HepG2 (cell line): ENCODE measurements around the gene BRPF1. TPM values are rescaled to one million over a fixed set of nuclear protein-coding genes. Genes with fewer than 3 reads are reported as not detected.

Experiments used
- AGO2 ChIP-seq: fragments of 200-400 bp; formaldehyde crosslinking; optimal IDR thresholded peaks from 2 replicates; pipeline ENCODE3; 2017; ENCODE audit warnings: mild to moderate bottlenecking, low read depth, low read length, moderate library complexity
- MBD4 ChIP-seq: IDR thresholded peaks from 2 replicates; pipeline ENCODE4 v1.6.1; 2012; ENCODE audit warnings: low read length, inconsistent platforms, borderline replicate concordance
- MED1 ChIP-seq: sonication (generic); formaldehyde crosslinking; IDR thresholded peaks from 2 replicates; pipeline ENCODE4 v1.4.0; 2020; ENCODE audit warnings: missing genetic modification reagents
- MZF1 ChIP-seq: sonication (generic); formaldehyde crosslinking; IDR thresholded peaks from 2 replicates; pipeline ENCODE4 v1.8.1; 2023; ENCODE audit warnings: mild to moderate bottlenecking, missing genetic modification reagents, borderline replicate concordance
- NR0B2 ChIP-seq: sonication (generic); formaldehyde crosslinking; IDR thresholded peaks from 2 replicates; pipeline ENCODE4 v1.4.0; 2020; ENCODE audit warnings: mild to moderate bottlenecking, missing genetic modification reagents
- NRL ChIP-seq: sonication (generic); formaldehyde crosslinking; IDR thresholded peaks from 2 replicates; pipeline ENCODE4 v1.5.0; 2020; ENCODE audit warnings: missing genetic modification reagents, mild to moderate bottlenecking, moderate library complexity, borderline replicate concordance
- PHF21A ChIP-seq: sonication (generic); formaldehyde crosslinking; IDR thresholded peaks from 2 replicates; pipeline ENCODE4 v1.5.0; 2020; ENCODE audit warnings: mild to moderate bottlenecking, missing genetic modification reagents
- POLR2AphosphoS2 ChIP-seq: IDR thresholded peaks from 2 replicates; pipeline ENCODE4 v1.6.1; 2011; ENCODE audit warnings: low read depth, low read length, improper control_type of control experiment
- RORA ChIP-seq: sonication (generic); formaldehyde crosslinking; IDR thresholded peaks from 2 replicates; pipeline ENCODE4 v1.5.0; 2020; ENCODE audit warnings: mild to moderate bottlenecking, missing genetic modification reagents, moderate library complexity
- SMC3 ChIP-seq: IDR thresholded peaks from 2 replicates; pipeline ENCODE4 v1.6.1; 2011; ENCODE audit warnings: low read length, improper control_type of control experiment
- SNAI1 ChIP-seq: sonication (generic); formaldehyde crosslinking; IDR thresholded peaks from 2 replicates; pipeline ENCODE4 v1.5.0; 2020; ENCODE audit warnings: mild to moderate bottlenecking, missing genetic modification reagents, borderline replicate concordance
- SRY ChIP-seq: sonication (generic); formaldehyde crosslinking; IDR thresholded peaks from 2 replicates; pipeline ENCODE4 v1.8.0; 2022; ENCODE audit warnings: mild to moderate bottlenecking, missing genetic modification reagents
- SUZ12 ChIP-seq: fragments of 150-350 bp; IDR thresholded peaks from 2 replicates; pipeline ENCODE4 v1.6.1; 2014; ENCODE audit warnings: low read depth, low read length
- SYNCRIP ChIP-seq: fragments of 200-400 bp; formaldehyde crosslinking; IDR thresholded peaks from 2 replicates; pipeline ENCODE4 v1.6.1; 2018; ENCODE audit warnings: mild to moderate bottlenecking, low read depth, low read length; ENCODE audit not compliant: insufficient read depth
- TCF7 ChIP-seq: sonication (generic); IDR thresholded peaks from 2 replicates; pipeline ENCODE4 v1.6.1; 2016; ENCODE audit warnings: antibody characterized with exemption, low read depth
- THAP7 ChIP-seq: sonication (generic); formaldehyde crosslinking; IDR thresholded peaks from 2 replicates; pipeline ENCODE4 v1.8.1; 2023; ENCODE audit warnings: mild to moderate bottlenecking, missing genetic modification reagents
- ZBTB7B ChIP-seq: sonication (generic); formaldehyde crosslinking; IDR thresholded peaks from 2 replicates; pipeline ENCODE4 v1.4.0; 2020; ENCODE audit warnings: missing genetic modification reagents
- ZNF24 ChIP-seq: fragments of 450-650 bp; IDR thresholded peaks from 2 replicates; pipeline ENCODE4 v1.6.1; 2017; ENCODE audit warnings: antibody characterized with exemption, mild to moderate bottlenecking
- ZNF263 ChIP-seq: sonication (generic); formaldehyde crosslinking; IDR thresholded peaks from 2 replicates; pipeline ENCODE4 v1.4.0; 2020; ENCODE audit warnings: missing genetic modification reagents
- ZNF337 ChIP-seq: sonication (generic); formaldehyde crosslinking; IDR thresholded peaks from 2 replicates; pipeline ENCODE4 v1.5.1; 2020; ENCODE audit warnings: missing genetic modification reagents, low read depth, mild to moderate bottlenecking, borderline replicate concordance
- ZNF782 ChIP-seq: sonication (generic); formaldehyde crosslinking; IDR thresholded peaks from 2 replicates; pipeline ENCODE4 v1.4.0; 2020; ENCODE audit warnings: missing genetic modification reagents, mild to moderate bottlenecking, borderline replicate concordance
- ZSCAN21 ChIP-seq: sonication (generic); formaldehyde crosslinking; IDR thresholded peaks from 2 replicates; pipeline ENCODE4 v1.8.0; 2022; ENCODE audit warnings: mild to moderate bottlenecking, missing genetic modification reagents, moderate library complexity, borderline replicate concordance
- polyA plus RNA-seq, 8 experiments: library from polyadenylated mRNA; depleted of rRNA in 3 of 8; stranded (reverse) in 7 of 8; unstranded in 1 of 8; fragments of >200 nt; fragmentation: Illumina TruSeq in 4 of 8; extraction: Trizol in 4 of 8; gene quantifications; 2 replicates each; pipeline versions ENCODE4 v1.2.1 to v1.2.3, GENCODE V29; 2011 to 2016; ENCODE audit warnings: low read depth in 4 of 8, missing spikeins in 1 of 8, mixed read lengths in 1 of 8; ENCODE audit not compliant: insufficient read depth in 1 of 8
- total RNA-seq, 5 experiments: library from RNA; depleted of rRNA; stranded (reverse); fragments of >200 nt; fragmentation: Illumina TruSeq; extraction: Trizol; gene quantifications; 2 replicates each; pipeline ENCODE4 v1.2.3, GENCODE V29; 2016; ENCODE audit warnings: low read depth in 1 of 5
- TF ChIP-seq, protein P1 (sequence below): sonication (generic); formaldehyde crosslinking; IDR thresholded peaks from 2 replicates; pipeline ENCODE4 v1.8.0; 2022; ENCODE audit warnings: mild to moderate bottlenecking, missing genetic modification reagents, moderate library complexity
- TF ChIP-seq, protein P2 (sequence below): sonication (generic); formaldehyde crosslinking; IDR thresholded peaks from 2 replicates; pipeline ENCODE4 v1.5.1; 2020; ENCODE audit warnings: mild to moderate bottlenecking, missing genetic modification reagents, moderate library complexity
- TF ChIP-seq, protein P3 (sequence below): sonication (generic); formaldehyde crosslinking; IDR thresholded peaks from 2 replicates; pipeline ENCODE4 v1.8.0; 2022; ENCODE audit warnings: mild to moderate bottlenecking, missing genetic modification reagents, borderline replicate concordance

Gene BRPF1
- total and polyA plus RNA-seq, 2 of the 13 experiments (the other 11 are each of a cell fraction or from before 2014, with no cell fraction given): 7.3 to 10.0 TPM

GRCh38 chr3:9749645-9750555, 18.4 kb downstream of the BRPF1 start, which contains the start of gene OGG1 (continued):
- TF ChIP-seq RORA (CRISPR knock-in tag): no peak
- no peak for TF ChIP-seq NRL (CRISPR knock-in tag)
- TF ChIP-seq MZF1: no peak; the same call in 1 of the 2 replicates
- no peak for TF ChIP-seq POLR2AphosphoS2
- no peak; the same call in 1 of the 2 replicates for TF ChIP-seq TCF7
- TF ChIP-seq ZSCAN21 (CRISPR knock-in tag): peak; percentile 64; the same call in 1 of the 2 replicates
- TF ChIP-seq SNAI1: no peak
- TF ChIP-seq, protein P1, sequence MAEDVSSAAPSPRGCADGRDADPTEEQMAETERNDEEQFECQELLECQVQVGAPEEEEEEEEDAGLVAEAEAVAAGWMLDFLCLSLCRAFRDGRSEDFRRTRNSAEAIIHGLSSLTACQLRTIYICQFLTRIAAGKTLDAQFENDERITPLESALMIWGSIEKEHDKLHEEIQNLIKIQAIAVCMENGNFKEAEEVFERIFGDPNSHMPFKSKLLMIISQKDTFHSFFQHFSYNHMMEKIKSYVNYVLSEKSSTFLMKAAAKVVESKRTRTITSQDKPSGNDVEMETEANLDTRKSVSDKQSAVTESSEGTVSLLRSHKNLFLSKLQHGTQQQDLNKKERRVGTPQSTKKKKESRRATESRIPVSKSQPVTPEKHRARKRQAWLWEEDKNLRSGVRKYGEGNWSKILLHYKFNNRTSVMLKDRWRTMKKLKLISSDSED: no peak
- TF ChIP-seq SMC3: no peak
- TF ChIP-seq MBD4: no peak
- TF ChIP-seq ZNF263 (CRISPR knock-in tag): no peak
- TF ChIP-seq AGO2: peak; percentile 80
- TF ChIP-seq THAP7 (CRISPR knock-in tag): 0 out of 2 replicates have a peak, but pooled peaks have one; percentile 51
- 0 out of 2 replicates have a peak, but pooled peaks have one; percentile 27 for TF ChIP-seq ZNF337 (CRISPR knock-in tag)
- TF ChIP-seq ZNF24: no peak
- TF ChIP-seq ZBTB7B (CRISPR knock-in tag): no peak
- no peak for TF ChIP-seq SRY (CRISPR knock-in tag)
- TF ChIP-seq PHF21A (CRISPR knock-in tag): peak; percentile 49; the same call in 1 of the 2 replicates
- TF ChIP-seq, protein P2, sequence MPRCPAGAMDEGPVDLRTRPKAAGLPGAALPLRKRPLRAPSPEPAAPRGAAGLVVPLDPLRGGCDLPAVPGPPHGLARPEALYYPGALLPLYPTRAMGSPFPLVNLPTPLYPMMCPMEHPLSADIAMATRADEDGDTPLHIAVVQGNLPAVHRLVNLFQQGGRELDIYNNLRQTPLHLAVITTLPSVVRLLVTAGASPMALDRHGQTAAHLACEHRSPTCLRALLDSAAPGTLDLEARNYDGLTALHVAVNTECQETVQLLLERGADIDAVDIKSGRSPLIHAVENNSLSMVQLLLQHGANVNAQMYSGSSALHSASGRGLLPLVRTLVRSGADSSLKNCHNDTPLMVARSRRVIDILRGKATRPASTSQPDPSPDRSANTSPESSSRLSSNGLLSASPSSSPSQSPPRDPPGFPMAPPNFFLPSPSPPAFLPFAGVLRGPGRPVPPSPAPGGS (CRISPR knock-in tag): no peak
- TF ChIP-seq SUZ12: no peak
- TF ChIP-seq NR0B2 (CRISPR knock-in tag): no peak; the same call in 1 of the 2 replicates
- TF ChIP-seq SYNCRIP: no peak
- TF ChIP-seq, protein P3, sequence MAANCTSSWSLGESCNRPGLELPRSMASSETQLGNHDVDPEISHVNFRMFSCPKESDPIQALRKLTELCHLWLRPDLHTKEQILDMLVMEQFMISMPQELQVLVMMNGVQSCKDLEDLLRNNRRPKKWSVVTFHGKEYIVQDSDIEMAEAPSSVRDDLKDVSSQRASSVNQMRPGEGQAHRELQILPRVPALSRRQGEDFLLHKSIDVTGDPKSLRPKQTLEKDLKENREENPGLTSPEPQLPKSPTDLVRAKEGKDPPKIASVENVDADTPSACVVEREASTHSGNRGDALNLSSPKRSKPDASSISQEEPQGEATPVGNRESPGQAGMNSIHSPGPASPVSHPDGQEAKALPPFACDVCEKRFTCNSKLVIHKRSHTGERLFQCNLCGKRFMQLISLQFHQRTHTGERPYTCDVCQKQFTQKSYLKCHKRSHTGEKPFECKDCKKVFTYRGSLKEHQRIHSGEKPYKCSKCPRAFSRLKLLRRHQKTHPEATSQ: peak; percentile 51; the same call in 1 of the 2 replicates
- TF ChIP-seq MED1 (CRISPR knock-in tag): peak; percentile 63
- TF ChIP-seq ZNF782: no peak
